Erythroblast (primary cell): ENCODE results near the gene ZNF547.
A peak's percentile ranks its signal among the peaks of the same experiment; 100 is the strongest.

Experiments used
- DNase-seq, 2 experiments: peaks; one replicate each; lab custom pipeline; 2025; lab: John Stamatoyannopoulos, UW
- GATA1 ChIP-seq: IDR thresholded peaks from 2 replicates; pipeline ENCODE4 v1.6.1; 2011; ENCODE audit warnings: low read depth, mild to moderate bottlenecking, control low read depth, low read length, moderate library complexity
- POLR2A ChIP-seq: IDR thresholded peaks from 2 replicates; pipeline ENCODE4 v1.6.1; 2011; ENCODE audit warnings: mild to moderate bottlenecking, low read length

The ZNF547 gene

GRCh38 chr19:57362997-57363687 lies at the start of gene ZNF547, which contains the start of gene TRAPPC2B:
Gene ZNF547, plus strand, starts transcription at chr19:57363551. Its CDS starts 5,005 bp downstream, at chr19:57368556.
Gene TRAPPC2B, plus strand, starts transcription at chr19:57363551. Its CDS starts 1,283 bp downstream, at chr19:57364834.
- TF ChIP-seq POLR2A (peak; percentile 93), GATA1 (no peak)

GRCh38 chr19:57314146-57314545 lies 49.2 kb upstream of the ZNF547 start:
- DNase-seq, result no peak

More at GRCh38 chr19:57362997-57363687, at the start of gene ZNF547, which contains the start of gene TRAPPC2B:
- DNase-seq, result peak; percentile 100

GRCh38 chr19:57317503-57317902 lies 45.8 kb upstream of the ZNF547 start:
- TF ChIP-seq GATA1 (no peak), POLR2A (no peak)
- DNase-seq, result peak; percentile 12 to 38

More at GRCh38 chr19:57314146-57314545, 49.2 kb upstream of the ZNF547 start:
- TF ChIP-seq GATA1, result no peak
- no peak for TF ChIP-seq POLR2A

- no peak for TF ChIP-seq POLR2A
- no peak for TF ChIP-seq GATA1
- no peak for DNase-seq
Measured at GRCh38 chr19:57319869-57320179, 43.5 kb upstream of the ZNF547 start.

DNA sequence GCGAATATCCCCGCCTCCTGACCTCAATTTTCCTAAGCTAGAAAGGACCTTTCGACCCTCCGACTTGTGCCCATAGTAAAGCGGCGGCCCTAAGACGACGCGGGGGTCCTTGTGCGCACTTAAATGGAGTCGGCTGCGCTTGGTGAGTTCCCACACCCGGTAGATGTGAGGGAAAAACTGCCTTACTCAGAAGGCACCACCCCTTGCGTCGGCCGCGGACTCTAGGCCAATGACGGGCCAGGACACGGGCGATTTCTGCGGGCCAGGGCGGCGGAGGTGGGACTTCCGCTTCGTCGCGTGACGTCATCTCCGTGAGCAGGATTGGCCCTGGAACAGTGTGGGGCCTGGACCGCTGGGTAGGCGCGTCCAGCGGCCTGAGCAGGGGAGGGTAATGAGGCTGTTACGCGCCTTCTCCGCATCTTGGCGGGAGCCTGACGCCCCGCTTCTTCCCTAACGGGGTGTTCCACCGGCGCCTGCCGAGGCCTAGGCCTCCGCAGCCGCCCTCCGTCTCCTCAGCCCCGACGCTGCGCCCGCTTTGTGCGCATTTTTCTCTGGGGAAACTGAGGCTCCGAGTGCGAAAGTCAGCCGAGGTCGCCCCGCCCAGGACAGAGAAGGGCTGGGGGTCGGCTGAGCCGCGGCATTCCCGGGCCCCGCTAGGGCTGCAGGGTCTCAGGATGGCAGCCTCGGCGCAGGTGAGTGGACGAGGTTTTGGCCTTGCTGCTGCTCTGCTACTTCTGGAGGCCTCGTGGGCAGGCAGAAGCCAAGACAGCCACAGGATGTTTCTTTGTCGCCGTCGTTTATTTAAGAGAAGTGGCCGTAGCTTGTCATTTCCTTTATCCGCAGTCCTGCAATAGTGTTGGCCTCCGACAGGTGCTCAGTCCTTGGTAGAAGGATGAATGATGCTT lies 42.9 kb upstream of the ZNF547 start, which contains the start of gene ZNF543:
TSS of gene ZNF543 (plus strand) at position 293 of the 905 bp plus-strand sequence. CDS start at position 675, 382 bp downstream.
- peak; percentile 99 for DNase-seq
- TF ChIP-seq GATA1 (no peak), POLR2A (peak; percentile 92)

- peak; percentile 44 to 58 for DNase-seq
- no peak for TF ChIP-seq GATA1
- no peak for TF ChIP-seq POLR2A
Measured at GRCh38 chr19:57321116-57321515, 42.2 kb upstream of the ZNF547 start.

GRCh38 chr19:57321751-57322150 lies 41.6 kb upstream of the ZNF547 start:
- DNase-seq, result peak in 1 of 2 experiments; percentile 38
- no peak for TF ChIP-seq GATA1

- no peak for TF ChIP-seq GATA1
- TF ChIP-seq POLR2A, result no peak
- DNase-seq, result no peak
Measured at GRCh38 chr19:57324992-57325391, 38.4 kb upstream of the ZNF547 start.

DNA sequence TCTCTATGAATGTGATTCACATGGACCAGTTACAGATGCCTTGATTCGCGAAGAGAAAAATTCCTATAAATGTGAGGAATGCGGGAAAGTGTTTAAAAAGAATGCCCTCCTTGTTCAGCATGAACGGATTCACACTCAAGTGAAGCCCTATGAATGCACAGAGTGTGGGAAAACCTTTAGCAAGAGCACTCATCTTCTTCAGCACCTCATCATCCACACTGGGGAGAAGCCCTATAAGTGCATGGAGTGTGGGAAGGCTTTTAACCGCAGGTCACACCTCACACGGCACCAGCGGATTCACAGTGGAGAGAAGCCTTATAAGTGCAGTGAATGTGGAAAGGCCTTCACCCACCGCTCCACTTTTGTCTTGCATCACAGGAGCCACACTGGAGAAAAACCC lies 35.4 kb upstream of the ZNF547 start:
- no peak for TF ChIP-seq POLR2A
- no peak for TF ChIP-seq GATA1
- DNase-seq, result no peak

DNA sequence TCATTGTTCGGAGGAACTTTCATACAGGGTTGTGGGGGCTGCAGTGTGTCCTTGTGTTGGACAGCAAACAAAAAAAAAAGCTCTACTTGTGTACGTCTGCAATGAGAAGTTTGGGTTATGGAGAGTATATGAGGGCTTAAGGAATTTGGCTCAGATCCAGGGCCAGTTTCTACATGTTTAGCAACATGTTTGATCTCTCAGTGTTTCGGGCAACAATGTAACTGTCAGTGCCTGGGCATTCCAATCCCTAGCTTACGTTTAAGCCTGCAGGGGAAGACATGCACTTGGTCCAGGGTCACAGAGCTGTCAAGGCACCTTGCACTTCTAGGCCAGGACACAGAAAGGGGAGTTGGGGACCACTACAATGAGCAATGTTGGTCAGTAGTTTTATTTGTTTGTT lies 29.2 kb upstream of the ZNF547 start:
- no peak for TF ChIP-seq POLR2A
- no peak for TF ChIP-seq GATA1
- DNase-seq, result no peak

GRCh38 chr19:57338877-57339276 lies 24.5 kb upstream of the ZNF547 start:
- TF ChIP-seq GATA1, result no peak
- no peak for TF ChIP-seq POLR2A
- no peak for DNase-seq

- DNase-seq, result no peak
- TF ChIP-seq POLR2A, result no peak
Measured at GRCh38 chr19:57342582-57342981, 20.8 kb upstream of the ZNF547 start.

DNA sequence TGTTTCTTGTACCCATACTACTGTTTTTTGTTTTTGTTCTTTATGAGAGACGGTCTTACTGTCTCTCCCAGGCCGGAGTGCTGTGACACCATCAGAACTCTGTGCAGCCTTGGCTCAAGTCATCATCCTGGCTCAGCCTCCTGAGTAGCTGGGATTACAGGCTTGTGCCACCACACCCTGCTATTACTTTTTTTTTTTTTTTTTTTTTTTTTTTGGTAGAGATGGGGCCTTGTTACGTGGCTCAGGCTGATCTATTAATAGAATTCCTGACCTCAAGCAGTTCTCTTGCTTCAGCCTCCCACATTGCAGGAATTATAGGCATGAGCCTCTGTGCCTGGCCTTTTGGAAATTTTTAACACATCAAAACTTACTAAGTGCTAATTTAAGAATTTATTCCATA lies 15.2 kb upstream of the ZNF547 start:
- TF ChIP-seq POLR2A, result no peak
- TF ChIP-seq GATA1, result no peak
- no peak for DNase-seq

GRCh38 chr19:57350877-57351805 lies 12.2 kb upstream of the ZNF547 start, which contains the start of gene ZNF304:
Gene ZNF304, plus strand, starts transcription at chr19:57351271. Its CDS starts 394 bp downstream, at chr19:57351665.
- DNase-seq, result peak; percentile 93 to 95
- no peak for TF ChIP-seq GATA1
- TF ChIP-seq POLR2A, result peak; percentile 73
